Stomach (tissue), 9 donors: ENCODE measurements around the gene OVOL3. TPM values are rescaled to one million over a fixed set of nuclear protein-coding genes. Genes with fewer than 3 reads are reported as not detected.
A peak's percentile ranks its signal among the peaks of the same experiment; 100 is the strongest.
"Not testable (repeated sequence)": the region's sequence is repeated elsewhere in the genome, so short reads cannot be mapped to it uniquely, and the experiment has no call there.

Experiments used
- DNase-seq, 2 donors: peaks; one replicate each; pipeline versions ENCODE4 v3.0.0 to v3.0.0-alpha.2; 2013 to 2019
- H3K27ac ChIP-seq, 5 donors: fragments of 200-600 bp in 4 of 5; sonication (generic) in 4 of 5; one replicate each; pipeline ENCODE4 v1.5.1; 2013 to 2019; ENCODE audit warnings: mild to moderate bottlenecking in 1 of 5, moderate library complexity in 1 of 5
- H3K27me3 ChIP-seq, 3 donors: fragments of 200-600 bp; sonication (generic); one replicate each; pipeline ENCODE4 v1.5.1; 2017 to 2019; ENCODE audit warnings: mixed run types in 1 of 3
- H3K36me3 ChIP-seq, 4 donors: fragments of 200-600 bp; sonication (generic); 1 replicate in 3 of 4; 2 replicates in 1 of 4; pipeline ENCODE4 v1.5.1; 2016 to 2019
- H3K4me1 ChIP-seq, 4 donors: fragments of 200-600 bp; sonication (generic); one replicate each; pipeline ENCODE4 v1.5.1; 2016 to 2019
- H3K4me3 ChIP-seq, 4 donors: fragments of 200-600 bp; sonication (generic) in 3 of 4; one replicate each; pipeline ENCODE4 v1.5.1; 2016 to 2019; ENCODE audit warnings: mild to moderate bottlenecking in 1 of 4
- H3K9me3 ChIP-seq, 4 donors: fragments of 200-600 bp; sonication (generic); one replicate each; pipeline ENCODE4 v1.5.1; 2016 to 2019
- CTCF ChIP-seq, 7 experiments: fragments of 450-650 bp in 4 of 7; fragments of 200-600 bp in 3 of 7; sonication (generic) in 3 of 7; IDR thresholded peaks; one replicate each; pipeline ENCODE4 v1.5.1; 2016 to 2019; ENCODE audit warnings: antibody characterized with exemption in 7 of 7, control low read depth in 2 of 7, mild to moderate bottlenecking in 1 of 7
- EP300 ChIP-seq: sonication (generic); formaldehyde crosslinking; IDR thresholded peaks from one replicate; pipeline ENCODE4 v1.6.1; 2017; ENCODE audit warnings: antibody characterized with exemption
- POLR2A ChIP-seq, 4 donors: fragments of 450-650 bp; IDR thresholded peaks; one replicate each; pipeline ENCODE4 v1.6.1; 2016; ENCODE audit warnings: antibody characterized with exemption in 4 of 4, control low read depth in 2 of 4, mild to moderate bottlenecking in 1 of 4, moderate library complexity in 1 of 4
- POLR2AphosphoS5 ChIP-seq, 3 donors: sonication (generic); formaldehyde crosslinking; IDR thresholded peaks; one replicate each; pipeline ENCODE4 v1.6.1; 2016; ENCODE audit warnings: antibody characterized with exemption in 3 of 3
- WGBS, 5 donors: extraction: QIAGEN DNeasy Blood & Tissue Kit in 3 of 5; methylation state at CpG; one replicate each; pipeline versions ENCODE4 v1.1.5 to v1.1.7; 2013 to 2018; 5-methylcytosine and 5-hydroxymethylcytosine counted together
- intact Hi-C: fragments of 100-400 bp; cut with DNase I; formaldehyde crosslinking; loops from one replicate; pipeline ENCODE4 v1.15.1; 2023; ENCODE audit warnings: low total_unique reads
- polyA plus RNA-seq, 3 donors: library from polyadenylated mRNA; stranded (reverse); fragments of 200-250 nt; gene quantifications; one replicate each; pipeline ENCODE4 v1.2.3, GENCODE V29; 2013
- total RNA-seq, 5 donors: library from RNA; depleted of rRNA; stranded (reverse); fragments of >200 nt; gene quantifications; one replicate each; pipeline versions ENCODE4 v1.1.0 to v1.2.3, GENCODE V29; 2014 to 2016
- donor health status: healthy with polysubstance abuse.
- donor health status: Bipolar disorder and iron deficiency.
- donor health status: healthy.

OVOL3 gene
- total and polyA plus RNA-seq, 8 donors: not detected

- H3K4me3 ChIP-seq: no peak overlapping the region
- peaks cover 3 to 26% (median 10%) of the 10 kb centered on the region in 4 donors for H3K4me1 ChIP-seq
- peaks cover 34 to 95% (median 90%) of the 10 kb centered on the region in 4 donors for H3K36me3 ChIP-seq
- TF ChIP-seq CTCF (IDR thresholded peaks at IDR 0.05): no peak
- H3K27ac ChIP-seq: no peak overlapping the region
- WGBS, 5 donors: 89 to 92% (median 91%) methylated on average over 44 to 49 of the region's 49 CpGs
- DNase-seq: no peak
- no peaks in the 10 kb centered on the region for H3K9me3 ChIP-seq
- intact Hi-C loops: loop anchor here (5.0 kb wide), 1 partner anchor 46 kb away; no protein-coding TSS in a partner anchor
- H3K27me3 ChIP-seq: no peaks in the 10 kb centered on the region
These were observed 10.7 kb downstream of the OVOL3 start for GRCh38 chr19:36121486-36122124.

GRCh38 chr19:36125557-36125956 lies 14.6 kb downstream of the OVOL3 start:
- WGBS, 5 donors: 65 to 84% (median 78%) methylated on average over 8 to 9 of the region's 9 CpGs
- Histone ChIP-seq H3K9me3 (no peaks in the 10 kb centered on the region), H3K27ac (no peak overlapping the region), H3K27me3 (no peaks in the 10 kb centered on the region), H3K4me3 (no peak overlapping the region), H3K36me3 (peaks cover 24 to 55% (median 53%) of the 10 kb centered on the region in 4 donors), H3K4me1 (peaks cover 8 to 29% (median 13%) of the 10 kb centered on the region in 4 donors)
- no peak for DNase-seq
- intact Hi-C loops: no loop called here
- TF ChIP-seq POLR2A (IDR thresholded peaks at IDR 0.05) (no peak), CTCF (IDR thresholded peaks at IDR 0.05) (no peak), POLR2AphosphoS5 (IDR thresholded peaks at IDR 0.05) (no peak), EP300 (no peak)

- H3K27ac ChIP-seq: peak overlapping the region; percentile 86 to 94 (median 90)
- TF ChIP-seq POLR2A (IDR thresholded peaks at IDR 0.05): no peak
- no peak for TF ChIP-seq EP300
- no peak for TF ChIP-seq CTCF (IDR thresholded peaks at IDR 0.05)
- TF ChIP-seq POLR2AphosphoS5 (IDR thresholded peaks at IDR 0.05): no peak
- no peaks in the 10 kb centered on the region for H3K27me3 ChIP-seq
- H3K36me3 ChIP-seq: peaks cover 12 to 29% (median 27%) of the 10 kb centered on the region in 4 donors
- 7 to 13% (median 9%) methylated on average over 10 of the region's 10 CpGs for WGBS, 5 donors
- no peak for DNase-seq
- intact Hi-C loops: no loop called here
- no peaks in the 10 kb centered on the region for H3K9me3 ChIP-seq
- H3K4me1 ChIP-seq: peaks cover 9 to 51% (median 18%) of the 10 kb centered on the region in 4 donors
- peak overlapping the region; percentile 38 to 47 (median 46) for H3K4me3 ChIP-seq
These were observed 17.4 kb downstream of the OVOL3 start for GRCh38 chr19:36128392-36128736.

- DNase-seq, H3K27me3 ChIP-seq, intact Hi-C loops, H3K36me3 ChIP-seq, H3K27ac ChIP-seq, H3K9me3 ChIP-seq, H3K4me3 ChIP-seq: not testable (repeated sequence)
- 70 to 79% (median 75%) methylated on average over 6 of the region's 6 CpGs for WGBS, 5 donors
- peaks cover 10 to 56% (median 20%) of the 10 kb centered on the region in 4 donors for H3K4me1 ChIP-seq
These were observed 20.3 kb downstream of the OVOL3 start for GRCh38 chr19:36131221-36131620.

- 86 to 95% (median 92%) methylated on average over 3 to 4 of the region's 4 CpGs for WGBS, 5 donors
These were observed 23.9 kb downstream of the OVOL3 start for GRCh38 chr19:36134867-36135266.

More at GRCh38 chr19:36134867-36135266, 23.9 kb downstream of the OVOL3 start:
- H3K4me3 ChIP-seq, DNase-seq, H3K9me3 ChIP-seq, H3K27ac ChIP-seq, H3K36me3 ChIP-seq, H3K27me3 ChIP-seq, intact Hi-C loops: not testable (repeated sequence)
- H3K4me1 ChIP-seq: peaks cover 7 to 63% (median 33%) of the 10 kb centered on the region in 4 donors
